ENCODE results near the gene SLC19A1. TPM values are rescaled to one million over a fixed set of nuclear protein-coding genes. Genes with fewer than 3 reads are reported as not detected.

The SLC19A1 gene
- total RNA-seq, 1 donor from 2014 or later: 28.2 TPM

GRCh38 chr21:45523411-45524101 is 18.7 kb downstream of the SLC19A1 start:
- peaks cover 46% of the 10 kb centered on the region for H3K36me3 Mint-ChIP-seq
- peak overlapping the region; percentile 10 for H3K27ac Mint-ChIP-seq
- H3K4me1 Mint-ChIP-seq (ENCODE audit: unreplicated experiment): no peaks in the 10 kb centered on the region
- no peak overlapping the region for H3K4me3 Mint-ChIP-seq
- DNase-seq (ENCODE audit: extremely low spot score, unreplicated experiment): peak; percentile 64
- H3K9me3 Mint-ChIP-seq: peaks cover 3% of the 10 kb centered on the region
- H3K27me3 Mint-ChIP-seq: no peaks in the 10 kb centered on the region
- TF ChIP-seq, protein P1, sequence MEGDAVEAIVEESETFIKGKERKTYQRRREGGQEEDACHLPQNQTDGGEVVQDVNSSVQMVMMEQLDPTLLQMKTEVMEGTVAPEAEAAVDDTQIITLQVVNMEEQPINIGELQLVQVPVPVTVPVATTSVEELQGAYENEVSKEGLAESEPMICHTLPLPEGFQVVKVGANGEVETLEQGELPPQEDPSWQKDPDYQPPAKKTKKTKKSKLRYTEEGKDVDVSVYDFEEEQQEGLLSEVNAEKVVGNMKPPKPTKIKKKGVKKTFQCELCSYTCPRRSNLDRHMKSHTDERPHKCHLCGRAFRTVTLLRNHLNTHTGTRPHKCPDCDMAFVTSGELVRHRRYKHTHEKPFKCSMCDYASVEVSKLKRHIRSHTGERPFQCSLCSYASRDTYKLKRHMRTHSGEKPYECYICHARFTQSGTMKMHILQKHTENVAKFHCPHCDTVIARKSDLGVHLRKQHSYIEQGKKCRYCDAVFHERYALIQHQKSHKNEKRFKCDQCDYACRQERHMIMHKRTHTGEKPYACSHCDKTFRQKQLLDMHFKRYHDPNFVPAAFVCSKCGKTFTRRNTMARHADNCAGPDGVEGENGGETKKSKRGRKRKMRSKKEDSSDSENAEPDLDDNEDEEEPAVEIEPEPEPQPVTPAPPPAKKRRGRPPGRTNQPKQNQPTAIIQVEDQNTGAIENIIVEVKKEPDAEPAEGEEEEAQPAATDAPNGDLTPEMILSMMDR (conservative IDR thresholded peaks at IDR 0.05): no peak

DNA sequence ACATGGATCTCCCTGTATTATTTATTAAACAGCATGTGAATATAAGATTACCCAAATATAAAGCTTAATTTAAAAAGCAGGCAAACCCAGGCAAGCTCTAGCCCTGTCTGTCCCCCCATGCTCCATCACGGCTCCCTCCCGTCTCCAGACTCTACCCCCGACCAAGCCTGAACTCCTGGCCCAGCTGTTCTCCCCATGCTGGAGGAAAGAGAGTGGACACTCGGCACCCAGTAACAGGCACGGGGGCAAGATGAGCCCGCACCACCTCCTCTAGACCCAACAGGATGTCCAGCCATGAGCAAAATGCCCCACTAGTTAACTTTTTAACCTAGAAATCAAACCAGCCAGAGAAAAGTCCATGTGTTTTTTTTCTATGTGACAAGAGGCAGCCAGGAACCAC is 19.3 kb downstream of the SLC19A1 start:
- no peak overlapping the region for H3K4me3 Mint-ChIP-seq
- DNase-seq (ENCODE audit: extremely low spot score, unreplicated experiment): peak; percentile 59
- no peaks in the 10 kb centered on the region for H3K27me3 Mint-ChIP-seq
- H3K9me3 Mint-ChIP-seq: peaks cover 5% of the 10 kb centered on the region
- peak overlapping the region; percentile 10 for H3K27ac Mint-ChIP-seq
- no peaks in the 10 kb centered on the region for H3K4me1 Mint-ChIP-seq (ENCODE audit: unreplicated experiment)
- peaks cover 52% of the 10 kb centered on the region for H3K36me3 Mint-ChIP-seq
- TF ChIP-seq, protein P1 (conservative IDR thresholded peaks at IDR 0.05): no peak

- TF ChIP-seq, protein P1 (conservative IDR thresholded peaks at IDR 0.05): no peak
- peaks cover 5% of the 10 kb centered on the region for H3K9me3 Mint-ChIP-seq
- no peak for DNase-seq (ENCODE audit: extremely low spot score, unreplicated experiment)
- H3K4me3 Mint-ChIP-seq: no peak overlapping the region
- peaks cover 54% of the 10 kb centered on the region for H3K36me3 Mint-ChIP-seq
- H3K4me1 Mint-ChIP-seq (ENCODE audit: unreplicated experiment): no peaks in the 10 kb centered on the region
- no peaks in the 10 kb centered on the region for H3K27me3 Mint-ChIP-seq
- H3K27ac Mint-ChIP-seq: no peak overlapping the region
These were observed 19.9 kb downstream of the SLC19A1 start for GRCh38 chr21:45522381-45522780.

DNA sequence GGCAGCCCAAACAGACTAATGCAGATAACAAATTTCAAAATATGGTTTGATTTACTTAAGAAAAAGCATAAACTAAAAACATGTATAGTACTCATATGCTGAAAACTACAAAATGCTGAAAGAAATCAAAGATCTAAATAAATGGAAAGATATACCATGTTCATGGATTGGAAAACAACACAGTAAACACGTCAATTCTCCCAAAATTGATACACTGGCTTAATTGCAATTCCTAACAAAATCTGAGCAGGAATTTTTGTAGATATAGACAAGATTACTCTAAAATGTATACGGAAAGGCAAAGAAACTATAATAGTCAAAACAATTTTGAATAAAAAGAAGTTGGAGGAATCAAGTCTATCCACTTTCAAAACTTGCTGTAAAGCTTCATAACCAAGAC is 21.0 kb downstream of the SLC19A1 start:
- H3K9me3 Mint-ChIP-seq: peaks cover 5% of the 10 kb centered on the region
- peaks cover 51% of the 10 kb centered on the region for H3K36me3 Mint-ChIP-seq
- no peak overlapping the region for H3K4me3 Mint-ChIP-seq
- H3K27me3 Mint-ChIP-seq: no peaks in the 10 kb centered on the region
- H3K4me1 Mint-ChIP-seq (ENCODE audit: unreplicated experiment): no peaks in the 10 kb centered on the region
- no peak for DNase-seq (ENCODE audit: extremely low spot score, unreplicated experiment)
- TF ChIP-seq, protein P1 (conservative IDR thresholded peaks at IDR 0.05): no peak
- H3K27ac Mint-ChIP-seq: no peak overlapping the region

DNA sequence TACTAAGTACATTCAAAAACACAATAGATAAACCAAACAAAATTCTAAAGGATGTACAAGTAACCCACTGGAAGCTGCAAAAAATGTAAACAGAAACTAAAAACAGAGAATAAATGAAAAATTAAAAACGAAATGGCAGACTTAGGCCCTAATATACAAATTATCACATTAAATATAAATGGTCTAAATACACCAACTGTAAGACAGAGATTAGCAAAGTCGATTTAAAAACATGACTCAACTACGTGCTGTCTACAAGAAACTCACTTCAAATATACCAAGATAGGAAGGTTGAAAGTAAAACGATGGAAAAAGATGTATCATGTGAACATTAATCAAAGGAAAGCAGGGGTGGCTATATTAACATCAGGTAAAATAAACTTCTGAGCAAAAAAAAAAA is 23.1 kb downstream of the SLC19A1 start:
- Mint-ChIP-seq H3K36me3 (peaks cover 51% of the 10 kb centered on the region), H3K9me3 (peaks cover 5% of the 10 kb centered on the region), H3K4me3 (no peak overlapping the region), H3K27ac (no peak overlapping the region), H3K4me1 (ENCODE audit: unreplicated experiment) (no peaks in the 10 kb centered on the region), H3K27me3 (no peaks in the 10 kb centered on the region)
- TF ChIP-seq, protein P1 (conservative IDR thresholded peaks at IDR 0.05): no peak
- DNase-seq (ENCODE audit: extremely low spot score, unreplicated experiment): no peak
